Bronchial epithelial cell (primary cell): ENCODE results near the gene DEPDC5. TPM values are rescaled to one million over a fixed set of nuclear protein-coding genes. Genes with fewer than 3 reads are reported as not detected.
A peak's percentile ranks its signal among the peaks of the same experiment; 100 is the strongest.

Experiments
- DNase-seq: peaks from one replicate; pipeline ENCODE4 v3.0.0-alpha.2; 2010; ENCODE audit warnings: low read depth
- FAIRE-seq: peaks from 2 replicates; lab custom pipeline; 2011; peaks lifted over from hg19 to GRCh38; lab: Jason Lieb, UNC
- H3K27me3 ChIP-seq: 2 replicates; pipeline ENCODE4 v1.5.1; 2011; ENCODE audit warnings: low read length; ENCODE audit not compliant: control insufficient read depth, insufficient read depth
- H3K36me3 ChIP-seq: 2 replicates; pipeline ENCODE4 v1.5.1; 2011; ENCODE audit warnings: low read length; ENCODE audit not compliant: control insufficient read depth, insufficient read depth
- H3K4me3 ChIP-seq: 2 replicates; pipeline ENCODE4 v1.5.1; 2011; ENCODE audit warnings: mild to moderate bottlenecking, low read depth, low read length, control low read depth
- total RNA-seq: library from RNA; depleted of rRNA; stranded (reverse); fragments of >200 nt; gene quantifications from 2 replicates; pipeline ENCODE4 v1.2.1, GENCODE V29; 2014
- TF ChIP-seq, protein P1 (sequence below): IDR thresholded peaks from 2 replicates; pipeline ENCODE4 v1.5.1; 2011; ENCODE audit warnings: mild to moderate bottlenecking, moderate library complexity, low read length, control low read depth, inconsistent platforms; ENCODE audit not compliant: insufficient read depth, severe bottlenecking

The DEPDC5 gene
- total RNA-seq, 1 donor from 2014 or later = 6.8 TPM

DNA sequence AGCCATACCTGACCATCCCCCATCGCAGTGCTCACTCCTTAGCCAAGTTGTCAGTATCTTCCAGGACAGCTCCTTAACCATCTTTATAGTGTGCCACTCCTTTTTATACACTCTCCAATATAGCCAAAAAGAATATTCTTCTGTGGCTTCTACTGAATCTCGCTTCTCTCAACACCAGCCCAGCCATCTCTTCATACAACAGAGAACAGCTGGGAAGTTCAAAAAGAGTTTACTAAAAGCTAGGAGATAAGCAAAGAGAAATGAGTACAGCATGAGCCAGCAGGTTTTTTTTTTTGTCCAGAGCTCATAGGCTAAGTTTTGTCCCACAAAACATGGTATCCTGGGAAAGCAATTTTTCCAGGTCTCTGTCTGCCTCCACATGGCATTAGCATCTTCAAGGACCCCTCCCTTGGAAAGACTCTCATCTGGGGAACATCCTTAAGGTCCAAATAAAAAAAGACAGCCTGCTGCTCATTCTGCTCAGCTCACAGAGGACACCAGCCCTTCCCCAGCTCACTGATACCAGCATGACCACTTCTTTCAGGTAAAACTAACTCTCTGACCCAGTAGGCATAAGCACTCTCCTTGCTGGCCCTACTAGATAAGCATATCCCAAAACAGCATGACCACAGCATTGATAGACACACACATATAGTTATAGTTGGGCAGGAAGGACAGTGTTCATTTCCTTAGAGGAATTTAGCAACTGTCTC lies 141.7 kb downstream of the DEPDC5 start:
- TF ChIP-seq, protein P1, sequence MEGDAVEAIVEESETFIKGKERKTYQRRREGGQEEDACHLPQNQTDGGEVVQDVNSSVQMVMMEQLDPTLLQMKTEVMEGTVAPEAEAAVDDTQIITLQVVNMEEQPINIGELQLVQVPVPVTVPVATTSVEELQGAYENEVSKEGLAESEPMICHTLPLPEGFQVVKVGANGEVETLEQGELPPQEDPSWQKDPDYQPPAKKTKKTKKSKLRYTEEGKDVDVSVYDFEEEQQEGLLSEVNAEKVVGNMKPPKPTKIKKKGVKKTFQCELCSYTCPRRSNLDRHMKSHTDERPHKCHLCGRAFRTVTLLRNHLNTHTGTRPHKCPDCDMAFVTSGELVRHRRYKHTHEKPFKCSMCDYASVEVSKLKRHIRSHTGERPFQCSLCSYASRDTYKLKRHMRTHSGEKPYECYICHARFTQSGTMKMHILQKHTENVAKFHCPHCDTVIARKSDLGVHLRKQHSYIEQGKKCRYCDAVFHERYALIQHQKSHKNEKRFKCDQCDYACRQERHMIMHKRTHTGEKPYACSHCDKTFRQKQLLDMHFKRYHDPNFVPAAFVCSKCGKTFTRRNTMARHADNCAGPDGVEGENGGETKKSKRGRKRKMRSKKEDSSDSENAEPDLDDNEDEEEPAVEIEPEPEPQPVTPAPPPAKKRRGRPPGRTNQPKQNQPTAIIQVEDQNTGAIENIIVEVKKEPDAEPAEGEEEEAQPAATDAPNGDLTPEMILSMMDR = no peak
- no peaks in the 10 kb centered on the region for H3K27me3 ChIP-seq
- no peak overlapping the region for H3K4me3 ChIP-seq
- DNase-seq (no peak), FAIRE-seq (no peak)
- peaks cover 3% of the 10 kb centered on the region for H3K36me3 ChIP-seq

DNA sequence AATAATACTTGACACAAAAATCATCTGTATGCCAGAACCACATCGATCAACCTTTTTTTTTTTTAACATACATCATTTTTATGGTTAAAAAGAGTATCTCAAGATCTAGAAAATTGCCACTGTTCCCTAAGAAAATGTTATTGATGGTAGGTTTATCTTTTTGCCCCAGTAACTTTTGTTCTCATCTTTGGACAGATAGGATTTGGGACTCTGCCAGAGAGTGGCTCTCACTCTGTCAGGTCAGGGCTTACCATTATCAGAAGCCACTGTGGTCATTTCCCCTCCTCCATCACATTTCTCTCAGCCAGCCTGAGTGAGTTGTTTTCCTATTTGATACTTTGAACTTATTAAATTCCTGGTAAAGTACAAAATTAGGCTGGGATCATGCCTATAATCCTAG lies 142.7 kb downstream of the DEPDC5 start:
- no peak for FAIRE-seq
- TF ChIP-seq, protein P1 = no peak
- no peaks in the 10 kb centered on the region for H3K27me3 ChIP-seq
- no peak overlapping the region for H3K4me3 ChIP-seq
- no peak for DNase-seq
- H3K36me3 ChIP-seq = peaks cover 3% of the 10 kb centered on the region

DNA sequence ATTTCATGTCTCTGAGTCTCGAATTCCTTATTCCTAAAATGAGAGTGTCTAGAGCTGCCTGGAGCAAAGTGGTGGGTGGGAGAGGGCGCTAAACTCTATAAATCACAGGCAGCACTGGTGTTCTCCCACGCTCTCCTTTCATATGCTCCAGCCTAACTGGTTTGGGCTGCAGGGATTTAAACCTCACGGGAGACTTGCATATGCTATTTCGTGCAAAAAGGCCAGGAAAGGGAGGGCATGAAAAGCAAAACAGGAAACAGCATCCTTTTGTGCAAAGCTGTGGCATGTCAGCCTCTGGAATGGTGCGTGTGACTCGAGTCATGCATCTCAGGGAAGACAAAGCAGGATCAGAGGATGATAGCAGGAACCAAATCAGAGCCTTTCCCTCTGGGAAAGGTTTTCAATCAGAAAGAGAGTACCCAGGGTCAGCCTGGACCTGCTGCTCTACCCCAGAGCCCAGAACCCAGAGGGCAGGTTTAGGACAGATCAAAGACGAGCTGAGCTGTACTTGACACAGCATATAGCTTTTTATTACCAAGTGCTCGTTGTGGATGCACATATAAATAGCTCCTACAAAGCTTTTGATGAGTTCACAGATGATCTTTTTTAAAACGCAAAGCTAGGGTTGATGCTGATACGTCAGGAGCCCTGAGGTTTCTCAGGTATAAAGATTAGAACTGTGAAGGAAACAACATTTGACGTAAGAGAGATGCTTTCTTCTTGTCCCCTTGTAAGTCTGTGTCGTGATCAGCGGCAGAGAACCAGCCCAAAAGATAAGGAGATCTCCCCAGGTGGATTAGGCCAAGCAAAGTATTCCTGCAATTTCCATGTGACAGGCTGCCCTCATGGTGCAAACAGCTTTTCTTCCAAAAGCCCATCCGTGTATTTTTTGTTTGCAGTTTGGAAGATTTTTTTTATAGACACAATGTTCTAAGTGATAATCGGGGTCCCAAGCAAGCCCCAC lies 144.3 kb downstream of the DEPDC5 start:
- no peak overlapping the region for H3K4me3 ChIP-seq
- FAIRE-seq = peak; percentile 55
- TF ChIP-seq, protein P1 = no peak
- H3K36me3 ChIP-seq = peaks cover 7% of the 10 kb centered on the region
- peak; percentile 6 for DNase-seq
- H3K27me3 ChIP-seq = no peaks in the 10 kb centered on the region

DNA sequence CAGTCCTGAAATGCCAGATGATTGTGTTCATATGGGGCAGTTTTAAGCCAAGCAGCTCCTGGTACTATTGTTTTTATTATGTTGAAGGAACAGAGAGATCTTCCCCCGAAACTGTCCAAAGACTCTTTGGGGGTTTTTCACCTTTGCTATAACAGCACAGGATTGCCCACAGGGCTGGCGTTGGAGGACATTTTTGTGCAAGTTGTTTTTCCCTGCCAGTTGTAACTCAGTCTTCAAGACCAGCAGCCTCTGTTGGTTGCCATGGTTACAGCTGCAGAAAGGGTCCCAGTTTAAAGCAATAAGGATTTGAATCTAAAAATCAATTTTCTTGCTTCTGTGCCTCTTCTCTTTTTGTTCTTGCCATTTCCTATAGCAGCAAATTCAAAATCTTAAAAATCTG lies 145.1 kb downstream of the DEPDC5 start:
- TF ChIP-seq, protein P1 = no peak
- FAIRE-seq = no peak

DNA sequence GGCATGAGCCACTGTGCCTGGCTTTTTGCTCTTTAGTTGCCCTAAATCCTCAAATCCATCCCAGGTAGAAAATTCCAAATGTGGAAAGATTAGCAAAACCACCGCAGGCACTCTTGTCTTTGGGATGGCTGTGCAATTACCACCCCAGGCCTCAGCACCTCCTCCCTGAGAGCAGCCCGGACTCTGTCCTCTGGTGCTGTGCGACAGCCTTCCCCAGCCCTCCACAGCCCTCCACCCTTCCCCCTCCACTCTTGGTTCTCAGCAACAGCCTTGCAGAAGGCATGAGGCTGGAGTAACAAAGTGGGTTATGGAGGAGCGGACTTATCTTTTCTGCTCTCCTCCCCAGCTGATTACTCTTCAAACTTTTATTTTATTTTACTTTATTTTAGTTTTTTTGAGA lies 145.8 kb downstream of the DEPDC5 start:
- TF ChIP-seq, protein P1 = no peak
- FAIRE-seq = no peak
- peaks cover 7% of the 10 kb centered on the region for H3K36me3 ChIP-seq

More for the DNA sequence above, 145.1 kb downstream of the DEPDC5 start:
- no peak for DNase-seq
- no peaks in the 10 kb centered on the region for H3K27me3 ChIP-seq
- H3K36me3 ChIP-seq = peaks cover 7% of the 10 kb centered on the region
- H3K4me3 ChIP-seq = no peak overlapping the region

More for the DNA sequence above, 145.8 kb downstream of the DEPDC5 start:
- no peak for DNase-seq
- no peaks in the 10 kb centered on the region for H3K27me3 ChIP-seq
- H3K4me3 ChIP-seq = no peak overlapping the region
